ENCODE results near the gene NUP155.
"Not testable (repeated sequence)": the region's sequence is repeated elsewhere in the genome, so short reads cannot be mapped to it uniquely, and the experiment has no call there.

Gene NUP155

DNA sequence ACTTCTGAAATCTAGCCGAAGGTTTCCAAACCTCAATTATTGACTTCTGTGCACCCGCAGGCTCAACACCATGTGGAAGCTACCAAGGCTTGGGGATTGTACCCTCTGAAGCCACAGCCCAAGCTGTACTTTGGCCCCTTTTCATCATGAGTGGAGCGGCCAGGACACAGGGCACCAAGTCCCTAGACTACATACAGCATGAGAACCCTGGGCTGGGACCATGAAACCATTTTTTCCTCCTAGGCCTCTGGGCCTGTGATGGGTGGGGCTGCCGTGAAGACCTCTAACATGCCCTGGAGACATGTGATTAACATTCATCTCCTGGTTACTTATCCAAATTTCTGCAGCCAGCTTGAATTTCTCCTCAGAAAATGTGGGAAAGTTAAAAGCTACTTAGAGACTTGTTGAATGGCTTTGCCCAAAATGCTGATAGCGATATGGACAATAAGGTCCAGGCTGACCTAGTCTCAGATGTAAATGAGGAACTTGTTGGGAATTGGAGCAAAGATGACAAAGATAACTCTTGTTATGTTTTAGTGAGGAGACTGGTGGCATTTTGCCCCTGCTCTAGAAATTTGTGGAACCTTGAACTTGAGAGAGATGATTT is 87.6 kb downstream of the NUP155 start:
- no peak for DNase-seq (ENCODE audit: low read depth in 2 of 2)

DNA sequence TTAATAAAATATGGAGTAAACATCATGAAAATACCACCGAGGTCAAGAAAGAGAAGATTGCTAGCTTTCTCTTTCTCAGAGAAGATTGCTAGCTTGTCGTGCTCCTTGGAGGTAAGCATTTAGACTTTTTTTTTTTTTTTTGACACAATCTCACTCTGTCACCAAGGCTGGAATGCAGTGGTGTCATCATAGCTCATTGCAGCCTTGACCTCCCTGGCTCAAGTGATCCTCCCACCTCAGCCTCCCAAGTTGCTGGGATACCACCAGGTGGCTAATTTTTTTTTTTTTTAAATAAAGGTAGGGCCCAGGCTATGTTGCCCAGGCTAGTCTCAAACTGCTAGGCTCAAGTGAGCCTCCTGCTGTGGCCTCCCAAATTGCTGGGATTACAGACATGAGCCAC is 95.4 kb downstream of the NUP155 start:
- no peak for DNase-seq (ENCODE audit: low read depth in 2 of 2)

DNA sequence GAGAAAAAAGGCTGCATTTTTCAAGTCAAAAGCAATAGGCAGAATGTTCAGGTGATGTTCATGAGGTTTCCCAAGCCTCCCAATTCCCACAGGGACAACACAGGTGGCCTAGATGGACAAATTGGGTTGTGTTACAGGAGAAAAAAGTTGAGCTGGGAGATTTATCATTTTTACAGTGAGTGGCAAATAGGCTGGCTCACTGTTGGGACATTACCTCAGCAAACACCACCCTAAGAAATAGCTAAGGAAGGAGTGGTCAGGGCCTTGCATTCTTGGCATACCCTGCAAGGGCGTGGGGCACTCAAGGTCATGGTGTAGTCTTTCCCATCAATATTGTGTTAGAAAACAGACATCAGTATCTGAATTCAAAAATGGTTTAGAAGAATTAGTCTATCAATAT is 98.4 kb downstream of the NUP155 start:
- DNase-seq (ENCODE audit: low read depth in 2 of 2) = no peak

DNA sequence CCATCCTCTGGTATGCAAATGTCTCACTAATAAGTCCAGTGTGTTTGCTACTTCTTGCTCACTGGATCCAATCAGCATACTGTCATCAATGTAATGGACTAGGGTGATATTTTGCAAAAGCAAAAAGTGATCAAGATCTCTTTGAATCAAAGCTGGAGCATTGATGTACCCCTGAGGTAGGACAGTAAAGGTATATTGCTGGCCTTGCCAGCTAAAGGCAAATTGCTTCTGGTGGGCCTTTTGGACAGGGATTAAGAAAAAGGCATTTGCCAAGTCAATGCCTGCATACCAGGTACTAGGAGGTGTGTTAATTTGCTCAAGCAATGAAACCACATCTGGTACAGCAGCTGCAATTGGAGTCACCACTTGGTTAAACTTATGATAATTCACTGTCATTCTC is 102.8 kb downstream of the NUP155 start:
- DNase-seq (ENCODE audit: low read depth in 2 of 2) = not testable (repeated sequence)

DNA sequence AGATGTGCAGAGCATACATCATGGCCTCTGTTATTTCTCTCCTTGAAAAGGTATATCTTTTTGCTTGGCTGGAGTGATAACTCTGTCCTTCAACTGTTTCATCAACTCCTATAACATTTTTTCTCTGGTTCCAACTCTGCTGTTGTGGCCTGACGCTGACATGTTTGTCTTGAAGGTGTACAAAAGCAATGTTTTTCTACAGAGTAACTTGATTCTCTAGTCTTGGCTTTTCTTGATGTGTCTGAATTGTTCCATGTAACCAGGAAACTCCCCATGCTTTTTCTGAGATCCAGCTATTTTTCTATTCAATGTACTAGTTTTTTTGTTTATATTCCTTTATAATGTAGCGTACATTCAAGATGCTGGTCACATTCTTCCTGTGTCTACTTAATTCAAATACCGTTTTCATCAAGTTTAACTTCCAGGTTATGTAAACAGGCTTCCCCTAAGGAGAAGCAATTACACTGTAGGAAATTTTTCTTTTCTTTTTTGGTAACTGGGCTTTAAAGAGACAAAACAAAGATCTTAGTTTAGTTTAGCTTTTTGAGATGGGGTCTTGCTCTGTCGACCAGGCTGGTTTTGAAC is 115.0 kb downstream of the NUP155 start:
- DNase-seq (ENCODE audit: low read depth in 2 of 2) = no peak

DNA sequence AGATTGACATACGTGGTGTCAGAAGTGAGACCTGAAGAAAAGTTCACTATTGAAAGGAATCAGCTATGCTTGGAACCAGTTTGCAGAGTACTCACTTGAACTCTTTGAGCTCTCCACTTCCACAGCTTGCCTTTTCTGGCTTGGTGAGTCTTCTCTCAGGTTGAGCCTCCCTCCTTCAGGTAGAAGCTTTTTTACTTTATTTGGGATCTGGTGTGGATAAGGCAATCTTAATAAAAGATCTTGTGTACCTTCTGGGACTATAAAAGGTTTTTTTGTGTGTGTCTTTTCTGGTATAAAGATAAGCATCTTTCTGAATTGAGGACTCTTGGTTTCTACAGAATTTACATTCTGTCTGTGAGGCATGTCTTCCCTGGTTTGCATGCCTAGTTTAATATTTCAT is 116.3 kb downstream of the NUP155 start:
- no peak for DNase-seq (ENCODE audit: low read depth in 2 of 2)

DNA sequence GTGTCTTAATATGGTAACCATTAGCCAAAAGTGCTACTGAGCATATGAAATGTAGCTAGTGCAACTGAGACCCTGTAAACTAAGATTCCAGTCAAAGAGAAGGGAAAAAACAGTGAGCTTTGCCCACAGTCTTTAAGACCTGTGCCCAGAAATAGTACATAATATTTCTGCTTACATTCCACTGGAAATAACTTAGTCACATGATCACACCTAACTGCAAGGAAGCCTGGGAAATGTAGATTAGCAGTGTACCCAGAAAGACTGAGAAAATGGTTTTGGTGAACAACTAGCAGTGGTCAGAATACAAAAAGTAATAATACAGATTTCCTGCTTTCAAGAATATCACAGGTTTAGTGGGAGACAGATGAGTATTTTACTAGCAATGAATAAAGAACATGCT is 119.2 kb downstream of the NUP155 start:
- DNase-seq (ENCODE audit: low read depth in 2 of 2) = no peak

DNA sequence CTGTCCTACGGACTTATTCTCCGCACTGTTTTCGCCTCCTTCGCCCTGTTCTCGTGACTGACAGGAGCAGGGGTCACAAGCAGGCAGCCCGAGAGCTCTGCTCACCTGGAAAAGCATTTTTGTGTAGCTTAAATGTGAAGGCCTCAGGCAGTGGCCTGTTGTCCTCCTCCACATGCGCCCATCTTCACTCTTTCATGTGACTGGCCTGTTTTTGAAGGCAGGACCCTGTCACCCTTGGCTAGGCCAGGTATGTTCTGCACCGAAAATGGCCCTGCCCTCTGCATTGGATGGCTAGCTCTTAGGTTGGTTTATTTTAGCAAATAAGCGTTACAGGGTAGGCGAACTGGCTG is 121.1 kb downstream of the NUP155 start:
- DNase-seq (ENCODE audit: low read depth in 2 of 2) = no peak

DNA sequence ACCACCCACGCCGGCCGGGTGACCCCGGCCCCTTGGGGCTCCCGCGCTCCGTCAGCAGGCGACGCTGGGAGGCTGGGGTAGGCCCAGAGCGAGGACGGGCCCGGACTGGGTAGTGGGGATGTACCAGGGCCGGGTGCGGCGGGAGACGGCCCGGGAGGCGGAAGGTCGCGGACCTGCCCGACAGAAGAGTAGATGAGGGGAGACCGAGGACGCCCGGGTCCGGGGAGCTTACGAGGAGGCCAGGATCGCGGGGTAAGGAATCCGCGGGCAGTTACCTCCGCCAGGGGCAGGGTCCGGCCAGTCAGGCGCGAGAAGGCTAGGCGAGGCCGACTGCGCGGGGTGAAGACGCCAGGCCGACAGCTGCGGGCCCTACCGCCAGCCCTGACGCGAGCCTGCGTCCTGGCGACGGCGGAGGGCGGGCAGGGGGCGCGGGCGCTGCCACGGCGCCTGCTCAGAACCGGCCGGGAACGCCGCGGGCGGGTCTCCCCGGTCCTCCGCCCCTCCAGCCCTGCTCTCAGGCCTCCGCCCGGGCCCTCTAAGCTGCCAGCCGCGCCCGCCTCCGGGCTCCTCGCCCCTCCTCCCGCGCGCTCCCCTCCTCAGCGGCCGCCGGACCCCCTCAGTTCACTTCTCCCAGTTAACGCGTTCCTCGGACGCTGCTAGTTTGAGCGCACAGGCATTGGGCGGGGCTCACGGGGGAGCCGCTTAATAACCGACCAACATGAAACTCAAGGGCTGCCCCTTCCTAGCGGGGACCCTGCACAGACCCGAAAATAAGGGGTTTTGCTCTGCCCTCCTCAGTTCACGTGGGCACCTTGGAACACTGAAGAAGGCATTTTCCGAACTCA is 121.7 kb downstream of the NUP155 start, which contains the start of gene CPLANE1:
Gene CPLANE1 (minus strand): TSS at position 407 of the 845 bp plus-strand sequence. CDS start 1,678 bp downstream, outside the sequence.
- DNase-seq (ENCODE audit: low read depth in 2 of 2) = peak; percentile 44 to 53

DNA sequence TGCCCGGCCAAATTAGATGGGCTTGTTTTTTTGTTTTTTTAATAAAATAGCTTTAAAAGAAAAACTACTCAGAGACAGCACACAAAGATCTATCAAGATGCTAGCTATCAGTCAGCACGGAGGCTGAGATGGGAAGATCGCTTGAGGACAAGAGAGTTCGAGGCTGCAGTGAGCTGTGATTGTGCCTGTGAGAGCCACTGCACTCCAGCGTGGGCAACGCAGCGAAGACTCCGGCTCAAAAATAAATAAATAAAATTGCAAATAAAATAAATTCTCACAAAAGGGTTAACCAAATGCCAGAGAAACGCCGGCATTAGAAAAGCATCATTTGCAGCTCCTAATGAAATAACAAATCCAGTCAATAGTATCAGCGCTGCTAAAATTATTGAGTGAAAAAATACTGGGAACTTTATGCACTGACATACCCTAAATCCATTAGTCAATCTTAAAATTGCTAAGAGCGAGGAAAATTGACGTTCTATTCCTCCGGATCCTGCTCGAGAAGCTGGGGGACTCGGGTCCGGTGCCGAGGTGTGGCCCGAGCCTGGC is 122.4 kb downstream of the NUP155 start:
- DNase-seq (ENCODE audit: low read depth in 2 of 2) = no peak

DNA sequence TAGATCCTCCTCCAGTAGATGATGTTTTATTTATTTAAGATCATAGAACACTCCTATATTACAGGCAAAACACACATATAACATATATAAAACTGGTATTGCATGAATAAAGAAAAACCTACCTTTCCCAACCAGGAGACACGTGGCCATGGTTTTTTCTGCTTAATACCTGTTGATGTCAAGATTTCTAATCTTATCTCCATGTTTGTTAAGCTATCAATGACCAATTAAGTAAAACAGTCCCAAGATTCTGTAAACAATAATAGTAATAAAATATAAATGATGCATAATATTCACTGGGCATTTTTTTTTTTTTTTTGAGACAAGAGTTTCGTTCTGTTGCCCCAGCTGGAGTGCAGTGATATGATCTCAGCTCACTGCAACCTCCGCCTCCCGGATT is 123.4 kb downstream of the NUP155 start:
- DNase-seq (ENCODE audit: low read depth in 2 of 2) = no peak

DNA sequence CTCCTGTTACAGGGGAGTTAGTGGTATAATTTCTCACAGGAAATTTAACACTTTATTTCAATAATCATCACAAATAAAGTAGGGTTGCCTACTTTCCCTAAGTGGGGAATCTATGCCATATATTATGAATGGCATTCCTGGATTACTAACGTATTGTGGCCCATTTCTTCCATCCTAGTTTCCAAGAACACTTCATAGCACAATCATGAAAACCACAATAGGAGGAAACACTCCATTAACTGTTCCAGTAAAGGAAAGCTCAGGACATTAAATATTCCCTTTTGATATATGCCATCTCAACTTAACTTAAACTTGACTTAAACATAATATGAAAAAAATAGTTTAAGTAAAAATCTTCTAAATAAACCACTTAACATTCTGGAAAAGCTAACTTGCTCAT is 123.9 kb downstream of the NUP155 start:
- DNase-seq (ENCODE audit: low read depth in 2 of 2) = no peak

Data from fibroblast of skin of left biceps (primary cell).